NT2/D1 (cell line): Measurements from ENCODE around the gene ANGPTL2.

Experiments used
- SUZ12 ChIP-seq: IDR thresholded peaks from 2 replicates; pipeline ENCODE4 v1.6.1; 2011; ENCODE audit not compliant: insufficient read length, insufficient read depth; ENCODE audit errors: extremely low read depth
- YY1 ChIP-seq: IDR thresholded peaks from 2 replicates; pipeline ENCODE4 v1.6.1; 2011; ENCODE audit not compliant: insufficient read length, insufficient read depth
- ZNF274 ChIP-seq: IDR thresholded peaks from 2 replicates; pipeline ENCODE4 v1.6.1; 2011; ENCODE audit warnings: mild to moderate bottlenecking, low read depth, low read length

GRCh38 chr9:127129718-127130085 lies 7.3 kb upstream of the ANGPTL2 start:
- no peak for TF ChIP-seq YY1
- no peak for TF ChIP-seq ZNF274
- TF ChIP-seq SUZ12, result no peak
